Measurements from ENCODE around the gene MTHFR.

Gene MTHFR

GRCh38 chr1:11774753-11775152 is 31.0 kb downstream of the MTHFR start:
- no peak overlapping the region for H3K27ac ChIP-seq

GRCh38 chr1:11772458-11772857 is 33.3 kb downstream of the MTHFR start:
- Histone ChIP-seq H3K36me3 (no peaks in the 10 kb centered on the region), H3K27me3 (no peaks in the 10 kb centered on the region), H3K27ac (peak overlapping the region in 1 of 11 experiments; percentile 30; a peak in 2 of 22 replicates), H3K4me1 (peaks cover 22 to 34% (median 28%) of the 10 kb centered on the region in 10 experiments), H3K4me3 (no peak overlapping the region), H3K4me2 (peak overlapping the region; percentile 27 to 65 (median 45); a peak in 20 of 22 replicates), H3K9me3 (replicated peaks in 1 of 11) (no peaks in the 10 kb centered on the region), H4K20me1 (no peaks in the 10 kb centered on the region), H3K9ac (no peak overlapping the region)
- TF ChIP-seq Cebpa-rat (IDR thresholded peaks at IDR 0.05) = no peak

More at GRCh38 chr1:11774753-11775152, 31.0 kb downstream of the MTHFR start:
- no peaks in the 10 kb centered on the region for H3K27me3 ChIP-seq
- no peaks in the 10 kb centered on the region for H4K20me1 ChIP-seq
- no peaks in the 10 kb centered on the region for H3K36me3 ChIP-seq
- H3K9ac ChIP-seq = no peak overlapping the region
- peaks cover 11 to 16% (median 14%) of the 10 kb centered on the region in 10 experiments for H3K4me1 ChIP-seq
- no peak overlapping the region for H3K4me3 ChIP-seq
- TF ChIP-seq Cebpa-rat (IDR thresholded peaks at IDR 0.05) = no peak
- no peak overlapping the region for H3K4me2 ChIP-seq
- no peaks in the 10 kb centered on the region for H3K9me3 ChIP-seq (replicated peaks in 1 of 11)

- Histone ChIP-seq H4K20me1 (no peaks in the 10 kb centered on the region), H3K27me3 (no peaks in the 10 kb centered on the region), H3K4me1 (peaks cover 22 to 34% (median 28%) of the 10 kb centered on the region in 10 experiments), H3K4me2 (peak overlapping the region in 9 of 11 experiments; percentile 27 to 65 (median 47); a peak in 15 of 22 replicates), H3K9me3 (replicated peaks in 1 of 11) (no peaks in the 10 kb centered on the region), H3K36me3 (no peaks in the 10 kb centered on the region), H3K9ac (peak overlapping the region in 2 of 11 experiments; percentile 8 to 19; a peak in 1 of 22 replicates), H3K27ac (peak overlapping the region in 1 of 11 experiments; percentile 30; a peak in 1 of 22 replicates), H3K4me3 (no peak overlapping the region)
- TF ChIP-seq Cebpa-rat (IDR thresholded peaks at IDR 0.05) = no peak
These were observed 34.2 kb downstream of the MTHFR start for GRCh38 chr1:11771481-11772043.

DNA sequence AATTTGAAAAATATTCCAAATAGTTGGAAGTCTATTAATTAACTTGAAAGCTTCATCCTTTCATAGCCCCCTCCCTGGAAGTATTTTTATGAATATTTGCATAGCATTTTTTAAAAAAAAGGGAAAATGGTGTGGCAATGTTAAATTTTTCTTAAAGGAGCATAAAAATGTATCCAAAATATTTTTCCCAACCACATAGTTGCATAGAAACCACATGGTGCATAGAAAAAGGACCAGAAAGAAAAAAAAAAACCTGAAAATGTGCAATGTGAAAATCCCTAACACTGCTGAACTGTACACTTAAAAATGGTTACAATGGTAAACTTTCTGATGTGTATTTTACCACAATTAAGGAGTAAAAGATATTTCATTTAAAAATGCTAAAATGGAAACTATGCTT is 35.8 kb downstream of the MTHFR start:
- Histone ChIP-seq H3K4me2 (no peak overlapping the region), H3K9me3 (replicated peaks in 1 of 11) (no peaks in the 10 kb centered on the region), H3K4me3 (no peak overlapping the region), H4K20me1 (no peaks in the 10 kb centered on the region; a peak in 1 of 22 replicates), H3K27me3 (no peaks in the 10 kb centered on the region), H3K4me1 (peaks cover 22 to 34% (median 28%) of the 10 kb centered on the region in 10 experiments), H3K9ac (no peak overlapping the region), H3K36me3 (no peaks in the 10 kb centered on the region), H3K27ac (no peak overlapping the region)
- no peak for TF ChIP-seq Cebpa-rat (IDR thresholded peaks at IDR 0.05)

- Histone ChIP-seq H3K9ac (no peak overlapping the region), H3K27ac (peak overlapping the region in 2 of 11 experiments; percentile 32 to 44; a peak in 2 of 22 replicates), H3K4me1 (peaks cover 22 to 34% (median 28%) of the 10 kb centered on the region in 10 experiments), H3K36me3 (no peaks in the 10 kb centered on the region), H3K9me3 (replicated peaks in 1 of 11) (no peaks in the 10 kb centered on the region), H3K27me3 (no peaks in the 10 kb centered on the region), H4K20me1 (no peaks in the 10 kb centered on the region; a peak in 1 of 22 replicates), H3K4me3 (no peak overlapping the region), H3K4me2 (peak overlapping the region; percentile 0 to 87 (median 54); a peak in 20 of 22 replicates)
- TF ChIP-seq Cebpa-rat (IDR thresholded peaks at IDR 0.05) = no peak
These were observed 36.5 kb downstream of the MTHFR start for GRCh38 chr1:11769274-11769673.

GRCh38 chr1:11768821-11769220 is 36.9 kb downstream of the MTHFR start:
- no peak for TF ChIP-seq Cebpa-rat (IDR thresholded peaks at IDR 0.05)
- H3K4me3 ChIP-seq = no peak overlapping the region
- no peaks in the 10 kb centered on the region for H3K36me3 ChIP-seq
- H3K9ac ChIP-seq = no peak overlapping the region
- H4K20me1 ChIP-seq = no peaks in the 10 kb centered on the region; a peak in 1 of 22 replicates
- H3K27ac ChIP-seq = peak overlapping the region in 2 of 11 experiments; percentile 32 to 44; a peak in 3 of 22 replicates
- H3K27me3 ChIP-seq = no peaks in the 10 kb centered on the region
- H3K4me1 ChIP-seq = peaks cover 22 to 34% (median 28%) of the 10 kb centered on the region in 10 experiments
- H3K4me2 ChIP-seq = peak overlapping the region; percentile 0 to 87 (median 54); a peak in 20 of 22 replicates
- H3K9me3 ChIP-seq (replicated peaks in 1 of 11) = no peaks in the 10 kb centered on the region

GRCh38 chr1:11767922-11768704 is 37.7 kb downstream of the MTHFR start:
- Histone ChIP-seq H3K9ac (no peak overlapping the region), H3K9me3 (replicated peaks in 1 of 11) (no peaks in the 10 kb centered on the region), H3K4me2 (peak overlapping the region; percentile 0 to 87 (median 54); a peak in 17 of 22 replicates), H3K4me3 (no peak overlapping the region), H3K4me1 (peaks cover 22 to 34% (median 28%) of the 10 kb centered on the region in 10 experiments), H3K27ac (no peak overlapping the region), H3K27me3 (no peaks in the 10 kb centered on the region), H3K36me3 (no peaks in the 10 kb centered on the region), H4K20me1 (no peaks in the 10 kb centered on the region; a peak in 1 of 22 replicates)
- TF ChIP-seq Cebpa-rat (IDR thresholded peaks at IDR 0.05) = no peak

- TF ChIP-seq Cebpa-rat (IDR thresholded peaks at IDR 0.05) = no peak
- Histone ChIP-seq H4K20me1 (no peaks in the 10 kb centered on the region; a peak in 1 of 22 replicates), H3K27ac (no peak overlapping the region; a peak in 1 of 22 replicates), H3K9me3 (replicated peaks in 1 of 11) (no peaks in the 10 kb centered on the region), H3K36me3 (no peaks in the 10 kb centered on the region), H3K4me3 (no peak overlapping the region), H3K27me3 (peaks cover 0 to 12% (median 9%) of the 10 kb centered on the region in 11 experiments; a peak in 16 of 22 replicates), H3K4me2 (no peak overlapping the region), H3K9ac (no peak overlapping the region), H3K4me1 (peaks cover 11 to 30% (median 19%) of the 10 kb centered on the region in 10 experiments)
These were observed 39.4 kb downstream of the MTHFR start for GRCh38 chr1:11766429-11766776.

GRCh38 chr1:11765661-11766428 is 39.9 kb downstream of the MTHFR start:
- peaks cover 0 to 13% (median 9%) of the 10 kb centered on the region in 11 experiments; a peak in 16 of 22 replicates for H3K27me3 ChIP-seq
- peaks cover 11 to 28% (median 16%) of the 10 kb centered on the region in 10 experiments for H3K4me1 ChIP-seq
- no peaks in the 10 kb centered on the region for H3K9me3 ChIP-seq (replicated peaks in 1 of 11)
- H3K9ac ChIP-seq = no peak overlapping the region
- H3K4me2 ChIP-seq = no peak overlapping the region
- no peaks in the 10 kb centered on the region; a peak in 1 of 22 replicates for H4K20me1 ChIP-seq
- no peaks in the 10 kb centered on the region for H3K36me3 ChIP-seq
- TF ChIP-seq Cebpa-rat (IDR thresholded peaks at IDR 0.05) = no peak
- no peak overlapping the region for H3K4me3 ChIP-seq
- H3K27ac ChIP-seq = no peak overlapping the region
